Subcutaneous adipose tissue (tissue), 4 donors: ENCODE results near the gene DHX35. TPM values are rescaled to one million over a fixed set of nuclear protein-coding genes. Genes with fewer than 3 reads are reported as not detected.

Experiments
- total RNA-seq, 4 donors: library from RNA; depleted of rRNA; stranded (reverse); fragments of >200 nt; gene quantifications; one replicate each; pipeline ENCODE4 v1.1.0, GENCODE V29; 2016
- TF ChIP-seq, protein P1 (sequence below): fragments of 450-650 bp; IDR thresholded peaks from one replicate; pipeline ENCODE4 v1.5.1; 2016; ENCODE audit warnings: low read depth, mild to moderate bottlenecking, control low read depth, antibody characterized with exemption, moderate library complexity

Gene DHX35
- total RNA-seq, 4 donors from 2014 or later, result 10.6 to 14.5 (median 12.5) TPM

DNA sequence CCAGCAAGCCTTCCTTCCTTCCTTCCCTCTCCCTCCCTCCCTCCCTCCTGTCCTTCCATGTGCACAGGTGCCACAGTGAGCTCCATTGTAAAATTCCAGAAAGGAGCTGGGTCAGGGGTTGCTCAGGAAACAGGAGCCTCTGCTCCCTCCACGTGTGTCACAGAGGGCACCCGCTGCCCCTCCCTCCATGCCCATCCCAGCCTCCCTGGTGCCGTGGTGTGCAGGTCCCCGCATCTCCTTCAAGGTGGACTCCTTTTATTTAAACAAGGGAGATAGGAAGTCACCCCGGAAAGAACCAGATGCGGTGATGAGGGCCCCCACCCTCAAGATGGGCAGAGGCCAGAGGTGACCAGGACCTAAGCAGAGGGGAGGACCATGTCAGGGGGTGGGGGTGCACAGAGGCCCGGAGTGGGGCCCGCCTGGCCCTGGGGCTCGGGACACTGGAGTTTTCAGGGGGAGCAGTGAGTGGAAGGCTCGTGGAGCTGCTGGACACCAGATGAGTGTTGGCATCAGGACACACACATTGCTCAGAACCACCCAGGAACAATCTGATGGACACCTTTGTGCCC, 85.4 kb downstream of the DHX35 start:
- TF ChIP-seq, protein P1, sequence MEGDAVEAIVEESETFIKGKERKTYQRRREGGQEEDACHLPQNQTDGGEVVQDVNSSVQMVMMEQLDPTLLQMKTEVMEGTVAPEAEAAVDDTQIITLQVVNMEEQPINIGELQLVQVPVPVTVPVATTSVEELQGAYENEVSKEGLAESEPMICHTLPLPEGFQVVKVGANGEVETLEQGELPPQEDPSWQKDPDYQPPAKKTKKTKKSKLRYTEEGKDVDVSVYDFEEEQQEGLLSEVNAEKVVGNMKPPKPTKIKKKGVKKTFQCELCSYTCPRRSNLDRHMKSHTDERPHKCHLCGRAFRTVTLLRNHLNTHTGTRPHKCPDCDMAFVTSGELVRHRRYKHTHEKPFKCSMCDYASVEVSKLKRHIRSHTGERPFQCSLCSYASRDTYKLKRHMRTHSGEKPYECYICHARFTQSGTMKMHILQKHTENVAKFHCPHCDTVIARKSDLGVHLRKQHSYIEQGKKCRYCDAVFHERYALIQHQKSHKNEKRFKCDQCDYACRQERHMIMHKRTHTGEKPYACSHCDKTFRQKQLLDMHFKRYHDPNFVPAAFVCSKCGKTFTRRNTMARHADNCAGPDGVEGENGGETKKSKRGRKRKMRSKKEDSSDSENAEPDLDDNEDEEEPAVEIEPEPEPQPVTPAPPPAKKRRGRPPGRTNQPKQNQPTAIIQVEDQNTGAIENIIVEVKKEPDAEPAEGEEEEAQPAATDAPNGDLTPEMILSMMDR, result no peak

DNA sequence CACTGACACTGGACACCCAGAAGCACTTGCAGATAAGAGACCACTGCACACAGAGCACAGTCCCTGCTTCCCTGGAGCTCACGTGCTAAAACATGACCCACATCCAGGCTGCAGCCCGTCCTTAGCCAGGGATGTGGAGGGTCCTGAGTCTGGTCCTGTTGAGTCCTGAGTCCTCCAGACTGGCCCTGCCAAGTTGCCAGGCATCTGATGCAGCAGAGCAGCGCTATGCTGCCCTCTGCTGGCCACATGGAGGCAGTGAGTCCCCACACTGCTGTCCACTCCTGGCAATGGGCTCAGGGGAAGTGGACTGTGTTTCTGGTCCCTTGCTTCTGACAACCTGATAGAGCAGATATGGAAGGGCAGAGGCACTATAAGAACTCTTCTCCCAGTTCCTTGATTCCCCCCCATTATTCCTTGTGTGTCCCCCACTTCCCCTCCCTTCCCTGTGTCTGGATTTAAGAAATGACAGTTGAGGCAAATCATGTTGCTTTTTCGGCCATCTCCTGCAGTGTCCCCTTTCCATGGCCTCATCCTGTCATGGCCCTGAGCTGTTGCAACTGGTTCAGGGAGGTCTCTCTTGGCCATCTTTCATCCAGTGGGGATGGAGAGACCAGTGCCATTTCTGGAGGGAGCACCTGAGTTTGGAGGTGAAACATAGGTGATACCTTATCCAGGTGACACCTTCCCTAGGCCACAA, 86.0 kb downstream of the DHX35 start:
- TF ChIP-seq, protein P1, result no peak

DNA sequence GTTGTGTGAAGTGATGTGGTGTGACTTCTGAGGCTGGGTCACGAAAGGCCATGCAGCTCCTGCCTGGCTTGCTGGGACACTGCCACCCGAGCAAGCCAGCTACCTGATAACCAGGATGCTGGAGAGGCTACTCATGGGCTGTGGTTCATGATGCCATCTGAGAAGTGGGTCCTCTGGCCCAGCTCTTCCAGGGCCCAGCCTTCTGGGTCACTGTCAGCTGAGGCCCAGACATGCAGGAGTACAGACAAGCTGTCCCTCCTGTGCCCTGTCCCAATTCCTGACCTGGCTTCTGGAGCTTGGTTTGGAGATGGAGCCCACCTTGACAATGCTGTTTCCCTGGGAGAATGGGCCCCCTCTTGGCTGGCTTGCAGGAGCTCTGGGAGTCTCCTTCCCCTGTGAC, 87.0 kb downstream of the DHX35 start:
- TF ChIP-seq, protein P1, result no peak

DNA sequence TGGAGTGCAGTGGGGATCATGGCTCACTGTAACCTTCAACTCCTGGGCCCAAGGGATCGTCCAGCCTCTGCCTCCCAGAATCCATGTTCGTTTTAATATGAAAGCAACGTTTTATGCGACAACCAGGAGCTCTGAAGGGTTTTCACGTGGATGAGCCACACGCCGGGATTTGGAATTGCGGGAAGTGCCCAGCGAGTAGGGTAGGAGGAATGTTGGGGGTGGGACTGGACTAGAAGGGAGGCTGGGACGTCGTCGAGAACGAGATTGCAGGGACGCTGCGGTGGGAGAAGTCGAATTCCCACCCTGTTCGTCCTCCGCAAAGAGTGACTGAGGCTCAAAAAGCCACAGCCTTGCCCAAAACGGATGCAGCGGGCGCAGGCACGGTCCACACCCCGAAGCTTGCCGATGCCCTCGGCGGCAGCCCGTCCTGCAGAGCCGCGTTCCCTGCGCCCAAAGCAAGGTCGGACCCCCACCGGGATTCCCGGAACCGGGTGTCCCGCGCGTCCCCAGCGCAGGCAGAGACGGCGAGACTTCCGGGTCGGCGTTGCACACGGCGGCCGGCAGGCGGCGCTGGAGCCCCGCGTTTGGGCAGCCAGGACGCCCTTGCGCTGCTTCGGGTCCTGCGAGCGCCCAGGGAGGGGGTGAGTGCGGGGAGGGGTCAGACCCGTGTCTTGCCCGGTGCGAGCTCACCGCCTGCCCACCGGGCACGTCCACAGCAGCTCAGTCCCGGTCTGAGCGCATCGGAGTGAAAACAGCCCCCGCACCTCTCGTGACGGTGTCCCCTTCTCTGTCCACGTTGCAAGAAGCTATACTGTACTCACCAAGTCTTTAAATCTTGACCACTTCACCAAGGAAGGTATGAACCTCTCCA, 87.8 kb downstream of the DHX35 start:
- TF ChIP-seq, protein P1, result no peak

DNA sequence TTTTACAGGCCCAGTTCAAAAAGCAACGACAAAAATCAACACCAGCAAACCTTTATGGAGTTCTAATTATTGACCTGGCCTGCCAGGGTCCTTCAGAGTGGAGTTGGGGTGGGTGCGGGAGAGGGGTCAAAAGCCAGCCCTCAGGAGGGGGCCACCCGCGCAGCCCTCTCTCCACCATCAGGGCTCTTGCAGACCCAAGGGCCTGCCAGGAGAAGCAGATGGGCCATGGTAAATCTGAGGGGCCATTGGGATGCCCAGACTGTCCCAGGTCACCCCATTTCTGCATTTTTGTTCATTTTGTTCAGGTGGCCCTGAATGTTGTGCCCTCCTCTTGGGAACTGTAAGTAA, 88.4 kb downstream of the DHX35 start:
- TF ChIP-seq, protein P1, result no peak

DNA sequence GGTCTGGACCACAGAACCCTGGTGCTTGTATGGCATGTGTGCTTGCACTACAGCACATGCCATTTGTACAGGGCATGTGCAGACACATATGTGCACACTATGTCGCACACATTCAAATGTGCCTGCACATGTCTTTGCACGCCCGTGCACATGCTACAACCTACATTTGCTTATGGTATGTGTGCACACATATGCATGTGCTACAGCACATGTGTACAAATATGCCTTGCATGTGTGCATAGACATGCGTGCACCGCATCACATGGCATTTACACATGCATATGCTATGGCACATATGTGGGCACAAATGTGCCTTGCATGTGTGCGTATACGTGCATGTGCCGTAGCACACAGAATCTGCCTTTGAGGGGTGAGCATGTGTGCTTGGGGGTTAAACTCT, 90.5 kb downstream of the DHX35 start:
- TF ChIP-seq, protein P1, result no peak

DNA sequence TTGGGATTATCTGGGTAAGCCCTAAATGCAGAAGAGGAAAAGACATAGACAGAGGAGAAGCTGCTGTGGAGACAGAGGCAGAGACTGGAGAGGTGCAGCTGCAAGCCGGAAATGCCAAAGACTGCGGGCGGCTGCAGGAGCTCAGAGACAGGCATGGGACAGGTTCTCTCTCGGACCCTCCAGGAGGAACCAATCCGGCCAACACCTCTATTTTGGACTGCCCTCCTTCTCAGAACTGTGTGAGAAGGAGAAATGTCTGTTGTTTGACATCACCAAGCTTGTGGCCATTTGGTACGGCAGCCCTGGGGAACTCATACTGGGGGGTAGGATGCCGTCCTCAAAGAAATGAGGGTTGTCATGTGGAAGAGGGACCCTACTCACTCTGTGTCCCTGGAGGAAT, 95.0 kb downstream of the DHX35 start:
- TF ChIP-seq, protein P1, result no peak
